Osteocyte (in vitro differentiated cells): Measurements from ENCODE around the gene ATP2A3. TPM values are rescaled to one million over a fixed set of nuclear protein-coding genes. Genes with fewer than 3 reads are reported as not detected.

ENCODE experiments used
- DNase-seq: peaks from one replicate; pipeline ENCODE4 v3.0.0; 2021; ENCODE audit warnings: mixed read lengths; ENCODE audit not compliant: unreplicated experiment; ENCODE audit errors: extremely low spot score
- H3K27ac Mint-ChIP-seq: one replicate; pipeline ENCODE4 v1.8.0; 2021; ENCODE audit warnings: mild to moderate bottlenecking, mixed read lengths; ENCODE audit not compliant: unreplicated experiment
- H3K27me3 Mint-ChIP-seq: one replicate; pipeline ENCODE4 v1.8.0; 2021; ENCODE audit warnings: mixed read lengths; ENCODE audit not compliant: unreplicated experiment
- H3K36me3 Mint-ChIP-seq: one replicate; pipeline ENCODE4 v1.8.0; 2021; ENCODE audit warnings: mixed read lengths; ENCODE audit not compliant: unreplicated experiment
- H3K4me1 Mint-ChIP-seq: one replicate; pipeline ENCODE4 v1.8.0; 2021; ENCODE audit warnings: mixed read lengths; ENCODE audit not compliant: unreplicated experiment
- H3K4me3 Mint-ChIP-seq: one replicate; pipeline ENCODE4 v1.8.0; 2021; ENCODE audit warnings: mild to moderate bottlenecking, moderate library complexity, mixed read lengths; ENCODE audit not compliant: unreplicated experiment
- H3K9me3 Mint-ChIP-seq: one replicate; pipeline ENCODE4 v1.8.0; 2021; ENCODE audit warnings: mixed read lengths; ENCODE audit not compliant: unreplicated experiment
- CTCF ChIP-seq: fragments of 200-600 bp; sonication (generic); IDR thresholded peaks from 2 replicates; pipeline ENCODE4 v1.5.0; 2021; ENCODE audit warnings: antibody characterized with exemption, mild to moderate bottlenecking, moderate library complexity
- total RNA-seq: library from RNA; stranded (reverse); gene quantifications from 2 replicates; pipeline ENCODE4 v1.2.1, GENCODE V29; 2021

ATP2A3 gene
- total RNA-seq, 1 donor from 2014 or later, result not detected

- H3K4me1 Mint-ChIP-seq, result peaks cover 5% of the 10 kb centered on the region
- no peak for TF ChIP-seq CTCF
- H3K27ac Mint-ChIP-seq, result no peak overlapping the region
- H3K9me3 Mint-ChIP-seq, result no peaks in the 10 kb centered on the region
- H3K27me3 Mint-ChIP-seq, result peaks cover 9% of the 10 kb centered on the region
- DNase-seq, result no peak
- no peak overlapping the region for H3K4me3 Mint-ChIP-seq
- H3K36me3 Mint-ChIP-seq, result no peaks in the 10 kb centered on the region
These were observed 22.2 kb upstream of the ATP2A3 start for GRCh38 chr17:3986270-3986938.

- no peak for DNase-seq
- Mint-ChIP-seq H3K4me3 (no peak overlapping the region), H3K4me1 (peaks cover 5% of the 10 kb centered on the region), H3K27me3 (peaks cover 7% of the 10 kb centered on the region), H3K9me3 (no peaks in the 10 kb centered on the region), H3K27ac (no peak overlapping the region), H3K36me3 (no peaks in the 10 kb centered on the region)
- TF ChIP-seq CTCF, result no peak
These were observed 21.6 kb upstream of the ATP2A3 start for GRCh38 chr17:3985846-3986245.

GRCh38 chr17:3983606-3984484, 19.6 kb upstream of the ATP2A3 start:
- H3K27me3 Mint-ChIP-seq, result peaks cover 7% of the 10 kb centered on the region
- TF ChIP-seq CTCF, result no peak
- peaks cover 3% of the 10 kb centered on the region for H3K9me3 Mint-ChIP-seq

GRCh38 chr17:3982541-3983017, 18.3 kb upstream of the ATP2A3 start:
- no peak for TF ChIP-seq CTCF
- Mint-ChIP-seq H3K27ac (no peak overlapping the region), H3K4me1 (peaks cover 2% of the 10 kb centered on the region), H3K36me3 (no peaks in the 10 kb centered on the region), H3K9me3 (peaks cover 7% of the 10 kb centered on the region), H3K27me3 (peaks cover 7% of the 10 kb centered on the region), H3K4me3 (no peak overlapping the region)
- DNase-seq, result no peak

More at GRCh38 chr17:3983606-3984484, 19.6 kb upstream of the ATP2A3 start:
- H3K27ac Mint-ChIP-seq, result no peak overlapping the region
- H3K4me1 Mint-ChIP-seq, result peaks cover 5% of the 10 kb centered on the region
- no peaks in the 10 kb centered on the region for H3K36me3 Mint-ChIP-seq
- H3K4me3 Mint-ChIP-seq, result no peak overlapping the region
- DNase-seq, result no peak

- no peak for TF ChIP-seq CTCF
- H3K4me1 Mint-ChIP-seq, result peaks cover 2% of the 10 kb centered on the region
- DNase-seq, result no peak
- H3K36me3 Mint-ChIP-seq, result no peaks in the 10 kb centered on the region
- H3K27ac Mint-ChIP-seq, result no peak overlapping the region
- peaks cover 7% of the 10 kb centered on the region for H3K9me3 Mint-ChIP-seq
- peaks cover 7% of the 10 kb centered on the region for H3K27me3 Mint-ChIP-seq
- H3K4me3 Mint-ChIP-seq, result no peak overlapping the region
These were observed 17.9 kb upstream of the ATP2A3 start for GRCh38 chr17:3982113-3982512.
